Measurements from ENCODE around the gene ACOT9. TPM values are rescaled to one million over a fixed set of nuclear protein-coding genes. Genes with fewer than 3 reads are reported as not detected.

Gene ACOT9
- total and polyA plus RNA-seq, 10 of the 15 experiments (the other 5 are each of a cell fraction or from before 2014, with no cell fraction given) = 17.4 to 42.5 (median 23.3) TPM

GRCh38 chrX:23790155-23790497 lies 47.0 kb upstream of the ACOT9 start:
- H3K27ac ChIP-seq (ENCODE audit: control insufficient read depth, insufficient read depth) = no peak overlapping the region
- no peaks in the 10 kb centered on the region for H3K36me3 ChIP-seq (ENCODE audit: control insufficient read depth in 2 of 2, insufficient read depth in 2 of 2, low read length in 1 of 2)
- no peaks in the 10 kb centered on the region for H3K9me3 ChIP-seq (replicated peaks; ENCODE audit: control insufficient read depth, insufficient read depth, low read length)
- no peaks in the 10 kb centered on the region for H3K4me1 ChIP-seq (ENCODE audit: control insufficient read depth, insufficient read depth, low read length)
- POLR2A ChIA-PET = interaction anchor here (0.7 kb wide), 2 partner anchors 28 to 112 kb away, joined by 6 to 8 read pairs; no protein-coding TSS in a partner anchor
- FAIRE-seq = no peak
- H3K4me2 ChIP-seq (ENCODE audit: control insufficient read depth, insufficient read depth) = no peak overlapping the region
- TF ChIP-seq BCL3 (IDR thresholded peaks at IDR 0.05; ENCODE audit: borderline replicate concordance, insufficient read depth, low read depth, low read length, poor library complexity, severe bottlenecking) = peak; percentile 66
- TF ChIP-seq MEF2B (IDR thresholded peaks at IDR 0.05; ENCODE audit: partially characterized antibody, poor library complexity, severe bottlenecking) = no peak
- H4K20me1 ChIP-seq (ENCODE audit: control insufficient read depth, insufficient read depth) = no peaks in the 10 kb centered on the region
- SMC1A ChIA-PET (ENCODE audit: uncharacterized antibody, unreplicated experiment) = interaction anchor here (1.0 kb wide), 1 partner anchor 111 kb away, joined by 4 read pairs; no protein-coding TSS in a partner anchor
- no peaks in the 10 kb centered on the region for H3K27me3 ChIP-seq (replicated peaks in 1 of 2; ENCODE audit: control insufficient read depth in 2 of 2, insufficient read depth in 2 of 2, low read length in 1 of 2)
- in situ Hi-C loops (cut with MboI) (no loop called here), intact Hi-C loops (cut with micrococcal nuclease; ENCODE audit: unreplicated experiment) (no loop called here)
- RAD21 ChIA-PET (ENCODE audit: unreplicated experiment) = interaction anchor here (2.6 kb wide), 1 partner anchor 112 kb away, joined by 9 read pairs; no protein-coding TSS in a partner anchor
- DNase-seq (ENCODE audit: low read depth, low spot score) = no peak
- CTCF ChIA-PET = interaction anchor here (2.3 kb wide), 1 partner anchor 111 kb away, joined by 11 read pairs; no protein-coding TSS in a partner anchor
- no TSS peak for BruUV-seq (replicated peaks)
- H3K9ac ChIP-seq (ENCODE audit: control insufficient read depth, insufficient read depth, low read length) = no peak overlapping the region
- 92% methylated on average over 10 of the region's 11 CpGs for WGBS (ENCODE audit: insufficient coverage, insufficient replicate concordance, low lambda C conversion rate, missing lambda C conversion rate)
- no peak overlapping the region for H2AFZ ChIP-seq (ENCODE audit: control insufficient read depth, low read depth, low read length)
- H3K4me3 ChIP-seq = no peak overlapping the region
- no peak for ATAC-seq
- no peaks in the 10 kb centered on the region for H3K79me2 ChIP-seq (ENCODE audit: control insufficient read depth, insufficient read depth, low read length)

GRCh38 chrX:23789386-23790154 lies 46.5 kb upstream of the ACOT9 start:
- Histone ChIP-seq H3K4me1 (ENCODE audit: control insufficient read depth, insufficient read depth, low read length) (no peaks in the 10 kb centered on the region), H3K4me3 (no peak overlapping the region), H3K9me3 (replicated peaks; ENCODE audit: control insufficient read depth, insufficient read depth, low read length) (no peaks in the 10 kb centered on the region), H3K27ac (ENCODE audit: control insufficient read depth, insufficient read depth) (no peak overlapping the region), H3K36me3 (ENCODE audit: control insufficient read depth in 2 of 2, insufficient read depth in 2 of 2, low read length in 1 of 2) (no peaks in the 10 kb centered on the region), H4K20me1 (ENCODE audit: control insufficient read depth, insufficient read depth) (no peaks in the 10 kb centered on the region), H3K9ac (ENCODE audit: control insufficient read depth, insufficient read depth, low read length) (no peak overlapping the region), H3K4me2 (ENCODE audit: control insufficient read depth, insufficient read depth) (no peak overlapping the region), H2AFZ (ENCODE audit: control insufficient read depth, low read depth, low read length) (no peak overlapping the region), H3K27me3 (replicated peaks in 1 of 2; ENCODE audit: control insufficient read depth in 2 of 2, insufficient read depth in 2 of 2, low read length in 1 of 2) (no peaks in the 10 kb centered on the region), H3K79me2 (ENCODE audit: control insufficient read depth, insufficient read depth, low read length) (peaks cover 2% of the 10 kb centered on the region; the same call in 1 of the 2 replicates)
- SMC1A ChIA-PET (ENCODE audit: uncharacterized antibody, unreplicated experiment) = interaction anchor here (1.0 kb wide), 1 partner anchor 112 kb away, joined by 4 read pairs; no protein-coding TSS in a partner anchor
- WGBS (ENCODE audit: insufficient coverage, insufficient replicate concordance, low lambda C conversion rate, missing lambda C conversion rate) = 60% methylated on average over 8 of the region's 8 CpGs
- in situ Hi-C loops (cut with MboI) = no loop called here
- POLR2A ChIA-PET = no interaction called here
- no TSS peak for BruUV-seq (replicated peaks)
- FAIRE-seq (no peak), ATAC-seq (no peak), DNase-seq (ENCODE audit: low read depth, low spot score) (no peak)
- CTCF ChIA-PET = interaction anchor here (2.3 kb wide), 1 partner anchor 112 kb away, joined by 11 read pairs; no protein-coding TSS in a partner anchor
- no peak for TF ChIP-seq EED (IDR thresholded peaks at IDR 0.05; ENCODE audit: low read depth)
- TF ChIP-seq SIN3A (IDR thresholded peaks at IDR 0.05; ENCODE audit: low read depth, low read length) = no peak
- no peak for TF ChIP-seq CHD4 (IDR thresholded peaks at IDR 0.05)
- TF ChIP-seq BACH1 (IDR thresholded peaks at IDR 0.05; ENCODE audit: borderline replicate concordance) = no peak
- no peak for TF ChIP-seq SPI1 (IDR thresholded peaks at IDR 0.05; ENCODE audit: borderline replicate concordance, insufficient read depth, low read depth, low read length)
- no peak for TF ChIP-seq MAX (IDR thresholded peaks at IDR 0.05; ENCODE audit: low read depth, low read length)
- intact Hi-C loops (cut with micrococcal nuclease; ENCODE audit: unreplicated experiment) = loop anchor here (10.0 kb wide), 1 partner anchor 265 kb away; the partner anchor contains the start of gene EIF2S3
- RAD21 ChIA-PET (ENCODE audit: unreplicated experiment) = interaction anchor here (2.6 kb wide), 1 partner anchor 112 kb away, joined by 9 read pairs; no protein-coding TSS in a partner anchor

Data from GM12878 (cell line).